ENCODE data around the gene FRMD8.

Gene FRMD8

GRCh38 chr11:65414776-65415498 lies 28.5 kb downstream of the FRMD8 start:
- no peak for DNase-seq (ENCODE audit: low read depth)

DNA sequence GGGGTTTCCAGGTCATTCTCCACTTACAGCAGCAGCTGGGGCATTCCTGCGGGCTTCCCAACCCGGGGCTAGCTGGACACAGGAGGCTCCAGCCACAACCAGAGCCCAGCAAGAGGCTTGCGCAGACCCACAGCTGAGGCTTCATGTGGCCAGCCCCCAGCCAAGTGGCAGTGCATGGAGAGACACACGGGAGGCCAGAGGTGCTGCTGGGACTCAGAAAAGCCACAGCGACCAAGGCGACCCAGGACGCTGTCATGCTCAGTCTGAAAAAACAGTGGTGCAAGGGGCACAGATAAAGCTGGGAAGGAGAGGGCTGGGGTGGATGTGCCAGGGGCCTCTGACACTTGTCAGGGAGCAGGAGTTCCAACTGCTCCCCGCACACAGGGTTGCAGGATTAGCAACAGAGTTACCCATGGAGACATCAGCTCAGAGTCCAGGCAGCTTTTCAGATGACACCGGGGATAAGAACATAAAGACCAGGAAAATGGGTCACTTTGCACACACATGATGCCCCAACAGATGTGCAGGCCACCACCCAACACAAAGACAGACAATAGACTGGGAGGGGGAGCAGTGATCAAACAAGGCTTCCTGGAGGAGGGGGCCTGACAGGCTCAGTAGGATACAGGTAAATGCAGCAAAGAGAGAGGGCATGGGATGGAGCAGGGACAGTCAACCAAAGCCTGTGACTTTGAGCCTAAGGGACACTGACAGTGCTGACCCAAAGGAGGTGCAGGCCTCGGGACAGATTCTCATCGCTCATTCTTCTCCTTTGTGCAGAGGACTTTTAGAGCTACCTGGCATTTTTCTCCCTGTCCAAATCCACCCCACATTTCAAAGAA lies 29.3 kb downstream of the FRMD8 start:
- DNase-seq (ENCODE audit: low read depth) = no peak

DNA sequence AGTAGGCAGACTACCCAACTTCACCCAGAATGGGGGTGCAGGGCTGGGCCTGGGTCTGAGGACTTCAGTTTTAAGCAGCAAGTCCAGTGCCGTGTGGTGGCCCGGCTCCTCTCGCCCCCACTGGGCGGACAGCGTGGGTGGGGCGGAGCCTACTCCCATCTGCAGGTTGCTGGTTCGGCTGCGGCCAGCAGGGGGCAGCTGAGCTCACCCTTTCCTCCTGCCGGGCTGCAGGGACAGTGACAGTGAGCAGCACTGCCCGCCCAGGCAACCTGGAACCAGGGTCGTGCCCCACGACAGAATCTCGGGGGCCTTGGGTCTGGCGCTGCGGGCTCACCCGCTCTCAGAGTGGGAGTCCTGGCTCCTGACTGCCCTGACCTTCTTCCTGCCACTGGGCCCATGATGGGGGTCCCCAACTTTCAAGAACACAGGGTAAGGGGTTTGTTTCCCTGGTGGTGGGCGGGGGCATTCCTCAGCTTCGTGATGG lies 29.9 kb downstream of the FRMD8 start:
- peak; percentile 62 for DNase-seq (ENCODE audit: low read depth)

GRCh38 chr11:65416841-65417701 lies 30.6 kb downstream of the FRMD8 start:
- no peak for DNase-seq (ENCODE audit: low read depth)

- DNase-seq (ENCODE audit: low read depth) = no peak
These were observed 31.4 kb downstream of the FRMD8 start for GRCh38 chr11:65417702-65418430.

- DNase-seq (ENCODE audit: low read depth) = no peak
These were observed 31.9 kb downstream of the FRMD8 start for GRCh38 chr11:65418431-65418680.

- peak; percentile 93 for DNase-seq (ENCODE audit: low read depth)
These were observed 32.4 kb downstream of the FRMD8 start for GRCh38 chr11:65418681-65419459.

DNA sequence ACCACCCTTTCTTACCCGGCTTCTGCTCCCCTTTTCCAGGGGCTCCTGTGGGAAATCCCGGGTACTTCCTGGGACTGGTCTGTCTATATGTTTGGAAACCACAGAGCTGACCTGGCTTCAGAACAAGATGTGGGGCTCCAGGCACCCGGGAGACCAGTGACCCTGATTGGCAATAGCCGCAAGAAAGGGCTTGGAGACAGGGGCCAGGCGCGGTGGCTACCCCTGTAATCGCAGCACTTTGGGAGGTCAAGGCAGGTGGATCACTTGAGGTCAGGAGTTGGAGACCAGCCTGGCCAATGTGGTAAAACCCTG lies 33.0 kb downstream of the FRMD8 start:
- no peak for DNase-seq (ENCODE audit: low read depth)

DNA sequence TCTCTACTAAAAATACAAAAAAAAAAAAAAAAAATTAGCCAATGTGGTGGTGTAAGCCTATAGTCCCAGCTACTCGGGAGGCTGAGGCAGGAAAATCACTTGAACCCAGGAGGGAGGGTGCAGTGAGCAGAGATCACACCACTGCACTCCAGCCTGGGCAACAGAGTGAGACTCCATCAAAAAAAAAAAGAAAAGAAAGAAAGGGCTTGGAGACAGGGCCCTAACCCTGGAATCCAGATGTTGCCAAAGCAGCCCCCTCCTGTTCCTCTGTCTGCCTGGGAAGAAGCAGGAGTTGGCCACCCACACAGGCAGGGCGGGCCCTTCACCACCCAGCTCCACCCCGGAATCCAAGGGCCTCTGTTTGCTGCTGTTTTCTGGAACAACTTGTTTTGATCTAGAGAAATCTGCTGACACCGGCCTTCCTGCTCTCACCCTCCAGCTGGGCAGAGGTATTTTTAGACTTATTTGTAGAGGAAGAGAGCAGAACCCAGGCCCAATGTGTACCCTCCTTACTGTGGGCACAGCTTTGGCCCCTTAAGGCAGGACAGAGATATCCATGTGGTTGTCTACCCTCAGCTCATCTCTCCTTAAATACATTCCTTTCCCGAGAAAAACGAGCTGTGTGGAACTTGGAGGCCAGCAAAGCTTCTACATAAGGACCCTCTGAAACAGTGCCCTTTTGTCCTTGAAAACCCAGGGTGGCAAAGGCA lies 33.5 kb downstream of the FRMD8 start:
- peak; percentile 68 for DNase-seq (ENCODE audit: low read depth)

DNA sequence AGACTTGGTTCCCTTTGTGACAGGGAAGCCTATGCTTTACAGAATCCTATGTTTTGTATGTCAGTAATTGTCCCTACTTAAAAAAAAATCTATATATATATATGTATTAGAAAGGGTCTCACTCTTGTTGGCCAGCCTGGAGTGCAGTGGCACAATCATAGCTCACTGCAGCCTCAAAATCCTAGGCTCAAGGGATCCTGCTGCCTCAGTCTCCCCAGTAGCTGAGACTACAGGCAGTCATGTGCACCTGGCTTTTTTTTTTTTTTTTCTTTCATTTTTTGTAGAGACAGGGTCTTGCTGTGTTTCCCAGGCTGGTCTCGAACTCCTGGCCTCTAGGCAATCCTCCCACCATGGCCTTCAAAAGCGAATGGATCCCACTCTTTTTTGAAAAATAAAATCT lies 34.1 kb downstream of the FRMD8 start:
- no peak for DNase-seq (ENCODE audit: low read depth)

GRCh38 chr11:65420979-65421793 lies 34.7 kb downstream of the FRMD8 start:
- no peak for DNase-seq (ENCODE audit: low read depth)

- no peak for DNase-seq (ENCODE audit: low read depth)
These were observed 35.6 kb downstream of the FRMD8 start for GRCh38 chr11:65421794-65422632.

GRCh38 chr11:65422633-65423515 lies 36.4 kb downstream of the FRMD8 start, which contains the start of gene NEAT1:
TSS of gene NEAT1 (plus strand) at chr11:65422798.
- no peak for DNase-seq (ENCODE audit: low read depth)

DNA sequence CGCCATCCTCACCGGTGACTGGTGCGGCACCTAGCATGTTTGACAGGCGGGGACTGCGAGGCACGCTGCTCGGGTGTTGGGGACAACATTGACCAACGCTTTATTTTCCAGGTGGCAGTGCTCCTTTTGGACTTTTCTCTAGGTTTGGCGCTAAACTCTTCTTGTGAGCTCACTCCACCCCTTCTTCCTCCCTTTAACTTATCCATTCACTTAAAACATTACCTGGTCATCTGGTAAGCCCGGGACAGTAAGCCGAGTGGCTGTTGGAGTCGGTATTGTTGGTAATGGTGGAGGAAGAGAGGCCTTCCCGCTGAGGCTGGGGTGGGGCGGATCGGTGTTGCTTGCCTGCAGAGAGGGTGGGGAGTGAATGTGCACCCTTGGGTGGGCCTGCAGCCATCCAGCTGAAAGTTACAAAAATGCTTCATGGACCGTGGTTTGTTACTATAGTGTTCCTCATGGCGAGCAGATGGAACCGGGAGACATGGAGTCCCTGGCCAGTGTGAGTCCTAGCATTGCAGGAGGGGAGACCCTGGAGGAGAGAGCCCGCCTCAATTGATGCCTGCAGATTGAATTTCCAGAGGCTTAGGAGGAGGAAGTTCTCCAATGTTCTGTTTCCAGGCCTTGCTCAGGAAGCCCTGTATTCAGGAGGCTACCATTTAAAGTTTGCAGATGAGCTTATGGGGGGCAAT lies 37.2 kb downstream of the FRMD8 start:
- DNase-seq (ENCODE audit: low read depth) = no peak

DNA sequence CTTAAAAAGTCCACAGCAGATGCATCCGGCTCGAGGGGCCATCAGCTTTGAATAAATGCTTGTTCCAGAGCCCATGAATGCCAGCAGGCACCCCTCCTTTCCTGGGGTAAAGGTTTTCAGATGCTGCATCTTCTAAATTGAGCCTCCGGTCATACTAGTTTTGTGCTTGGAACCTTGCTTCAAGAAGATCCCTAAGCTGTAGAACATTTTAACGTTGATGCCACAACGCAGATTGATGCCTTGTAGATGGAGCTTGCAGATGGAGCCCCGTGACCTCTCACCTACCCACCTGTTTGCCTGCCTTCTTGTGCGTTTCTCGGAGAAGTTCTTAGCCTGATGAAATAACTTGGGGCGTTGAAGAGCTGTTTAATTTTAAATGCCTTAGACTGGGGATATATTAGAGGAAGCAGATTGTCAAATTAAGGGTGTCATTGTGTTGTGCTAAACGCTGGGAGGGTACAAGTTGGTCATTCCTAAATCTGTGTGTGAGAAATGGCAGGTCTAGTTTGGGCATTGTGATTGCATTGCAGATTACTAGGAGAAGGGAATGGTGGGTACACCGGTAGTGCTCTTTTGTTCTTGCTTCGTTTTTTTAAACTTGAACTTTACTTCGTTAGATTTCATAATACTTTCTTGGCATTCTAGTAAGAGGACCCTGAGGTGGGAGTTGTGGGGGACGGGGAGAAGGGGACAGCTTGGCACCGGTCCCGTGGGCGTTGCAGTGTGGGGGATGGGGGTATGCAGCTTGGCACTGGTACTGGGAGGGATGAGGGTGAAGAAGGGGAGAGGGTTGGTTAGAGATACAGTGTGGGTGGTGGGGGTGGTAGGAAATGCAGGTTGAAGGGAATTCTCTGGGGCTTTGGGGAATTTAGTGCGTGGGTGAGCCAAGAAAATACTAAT lies 38.0 kb downstream of the FRMD8 start:
- no peak for DNase-seq (ENCODE audit: low read depth)
